AG04450 (cell line): Measurements from ENCODE around the gene PLCB2. TPM values are rescaled to one million over a fixed set of nuclear protein-coding genes. Genes with fewer than 3 reads are reported as not detected.

ENCODE experiments used
- CTCF ChIA-PET: fragments of 300-600, 350-600 bp; formaldehyde crosslinking; extraction: SDS; loops from one replicate; lab custom pipeline; 2022; ENCODE audit warnings: antibody characterized with exemption, inconsistent platforms; lab: Charles Lee
- POLR2A ChIA-PET: fragments of 350-600 bp; formaldehyde crosslinking; extraction: SDS; loops from one replicate; lab custom pipeline; 2021; ENCODE audit warnings: antibody characterized with exemption, inconsistent platforms; lab: Yijun Ruan, JAX
- DNase-seq: peaks from one replicate; pipeline ENCODE4 v3.0.0-alpha.2; 2011; ENCODE audit warnings: low read depth, low spot score
- H3K27ac ChIP-seq: one replicate; pipeline ENCODE4 v1.5.1; 2012; ENCODE audit warnings: low read depth, low read length, control low read depth
- H3K27me3 ChIP-seq: one replicate; pipeline ENCODE4 v1.6.0; 2012; ENCODE audit warnings: low read length; ENCODE audit not compliant: control insufficient read depth, insufficient read depth
- H3K4me3 ChIP-seq: 2 replicates; pipeline ENCODE4 v1.5.1; 2011; ENCODE audit warnings: mild to moderate bottlenecking, low read depth, low read length, control low read depth
- H3K9me3 ChIP-seq: 2 replicates; pipeline ENCODE4 v1.5.1; 2012; ENCODE audit warnings: low read length; ENCODE audit not compliant: control insufficient read depth, insufficient read depth
- CTCF ChIP-seq: IDR thresholded peaks from 2 replicates; pipeline ENCODE4 v1.5.1; 2011; ENCODE audit warnings: low read depth, low read length, control low read depth, inconsistent platforms
- polyA plus RNA-seq: library from polyadenylated mRNA; depleted of rRNA; stranded (reverse); fragments of >200 nt; gene quantifications from 2 replicates; pipeline ENCODE4 v1.2.3, GENCODE V29; 2011

Gene PLCB2
- polyA plus RNA-seq, 1 experiment, result 0.24 TPM

- POLR2A ChIA-PET, result interaction anchor here (0.8 kb wide), 1 partner anchor 10 kb away, joined by 3 read pairs; no protein-coding TSS in a partner anchor
- H3K4me3 ChIP-seq, result no peak overlapping the region
- peaks cover 74% of the 10 kb centered on the region for H3K27me3 ChIP-seq
- DNase-seq, result no peak
- H3K9me3 ChIP-seq, result peaks cover 7% of the 10 kb centered on the region; the same call in 1 of the 2 replicates
- TF ChIP-seq CTCF, result no peak
- CTCF ChIA-PET, result interaction anchor here (0.9 to 12.2 kb wide), 5 partner anchors 8 to 142 kb away, joined by 3 to 670 read pairs (median 26); partner anchors contain the start of gene PLCB2
- H3K27ac ChIP-seq, result no peak overlapping the region
Measured at GRCh38 chr15:40281057-40281800, 26.5 kb downstream of the PLCB2 start.

- ChIA-PET POLR2A (interaction anchor here (0.8 kb wide), 1 partner anchor 11 kb away, joined by 3 read pairs; no protein-coding TSS in a partner anchor), CTCF (interaction anchor here (0.8 to 12.2 kb wide), 12 partner anchors 9 to 143 kb away, joined by 3 to 670 read pairs (median 8); partner anchors contain the start of genes PAK6 and PLCB2)
- no peak overlapping the region for H3K4me3 ChIP-seq
- TF ChIP-seq CTCF, result no peak
- H3K27me3 ChIP-seq, result peaks cover 74% of the 10 kb centered on the region
- no peak overlapping the region for H3K27ac ChIP-seq
- peaks cover 7% of the 10 kb centered on the region; the same call in 1 of the 2 replicates for H3K9me3 ChIP-seq
- no peak for DNase-seq
Measured at GRCh38 chr15:40280260-40281056, 27.3 kb downstream of the PLCB2 start.

GRCh38 chr15:40279437-40280141, 28.1 kb downstream of the PLCB2 start:
- no peak overlapping the region for H3K27ac ChIP-seq
- peaks cover 71% of the 10 kb centered on the region for H3K27me3 ChIP-seq
- TF ChIP-seq CTCF, result peak; percentile 96
- POLR2A ChIA-PET, result interaction anchor here (0.7 to 1.3 kb wide), 3 partner anchors 11 to 143 kb away, joined by 3 to 5 read pairs (median 3); no protein-coding TSS in a partner anchor
- CTCF ChIA-PET, result interaction anchor here (0.6 to 12.2 kb wide), 54 partner anchors 9 to 336 kb away, joined by 3 to 670 read pairs (median 4); partner anchors contain the start of genes INAFM2, KNSTRN, PAK6 and PLCB2
- H3K9me3 ChIP-seq, result peaks cover 7% of the 10 kb centered on the region; the same call in 1 of the 2 replicates
- no peak overlapping the region for H3K4me3 ChIP-seq
- DNase-seq, result no peak

GRCh38 chr15:40278026-40278425, 29.7 kb downstream of the PLCB2 start:
- no peak for TF ChIP-seq CTCF
- H3K27me3 ChIP-seq, result peaks cover 57% of the 10 kb centered on the region
- peaks cover 7% of the 10 kb centered on the region; the same call in 1 of the 2 replicates for H3K9me3 ChIP-seq
- H3K4me3 ChIP-seq, result no peak overlapping the region
- H3K27ac ChIP-seq, result no peak overlapping the region
- POLR2A ChIA-PET, result no interaction called here
- DNase-seq, result no peak
- CTCF ChIA-PET, result interaction anchor here (0.6 to 12.2 kb wide), 18 partner anchors 8 to 242 kb away, joined by 3 to 670 read pairs (median 4); partner anchors contain the start of genes PAK6 and PLCB2
